Trophoblast cell (in vitro differentiated cells and primary cell): ENCODE results near the gene AP3S1.

Experiments
- DNase-seq, 2 donors: peaks; one replicate each; pipeline ENCODE4 v3.0.0-alpha.2; 2016
- H2AFZ ChIP-seq: 2 replicates; pipeline ENCODE4 v1.6.1; 2013; ENCODE audit warnings: low read length, moderate library complexity, mild to moderate bottlenecking; ENCODE audit not compliant: insufficient read depth, poor library complexity
- H2AK5ac ChIP-seq: 2 replicates; pipeline ENCODE4 v1.6.1; 2013; ENCODE audit warnings: mild to moderate bottlenecking, low read length
- H2BK120ac ChIP-seq: 2 replicates; pipeline ENCODE4 v1.6.1; 2013; ENCODE audit warnings: low read length, mild to moderate bottlenecking, moderate library complexity; ENCODE audit not compliant: insufficient read depth, poor library complexity
- H2BK12ac ChIP-seq: 2 replicates; pipeline ENCODE4 v1.6.1; 2013; ENCODE audit warnings: mild to moderate bottlenecking, low read length, moderate library complexity
- H2BK5ac ChIP-seq: 2 replicates; pipeline ENCODE4 v1.6.1; 2013; ENCODE audit warnings: low read length, low read depth, moderate library complexity, mild to moderate bottlenecking; ENCODE audit not compliant: poor library complexity
- H3K14ac ChIP-seq: 2 replicates; pipeline ENCODE4 v1.6.1; 2013; ENCODE audit warnings: mild to moderate bottlenecking, low read length
- H3K18ac ChIP-seq: 2 replicates; pipeline ENCODE4 v1.6.1; 2013; ENCODE audit warnings: mild to moderate bottlenecking, low read length
- H3K23ac ChIP-seq: 2 replicates; pipeline ENCODE4 v1.6.1; 2013; ENCODE audit warnings: low read length
- H3K27ac ChIP-seq: 2 replicates; pipeline ENCODE4 v1.5.1; 2013; ENCODE audit warnings: low read depth, mild to moderate bottlenecking, inconsistent platforms, low read length, moderate library complexity
- H3K27me3 ChIP-seq: 2 replicates; pipeline ENCODE4 v1.6.1; 2013; ENCODE audit warnings: inconsistent platforms, mild to moderate bottlenecking, low read length, moderate library complexity; ENCODE audit not compliant: insufficient read depth
- H3K36me3 ChIP-seq, 2 experiments: 1 replicate in 1 of 2; 2 replicates in 1 of 2; pipeline ENCODE4 v1.6.1; 2013; ENCODE audit warnings: low read length in 2 of 2, mild to moderate bottlenecking in 2 of 2, moderate library complexity in 1 of 2; ENCODE audit not compliant: insufficient read depth in 2 of 2, control insufficient read depth in 1 of 2
- H3K4ac ChIP-seq: 2 replicates; pipeline ENCODE4 v1.6.1; 2013; ENCODE audit warnings: low read depth, mild to moderate bottlenecking, low read length, moderate library complexity
- H3K4me1 ChIP-seq, 2 experiments: 1 replicate in 1 of 2; 2 replicates in 1 of 2; pipeline ENCODE4 v1.6.1; 2013; ENCODE audit warnings: low read length in 2 of 2, mild to moderate bottlenecking in 2 of 2, moderate library complexity in 1 of 2; ENCODE audit not compliant: insufficient read depth in 2 of 2, control insufficient read depth in 1 of 2
- H3K4me2 ChIP-seq: 2 replicates; pipeline ENCODE4 v1.6.1; 2013; ENCODE audit warnings: inconsistent platforms, mild to moderate bottlenecking, low read length, moderate library complexity
- H3K4me3 ChIP-seq: 2 replicates; pipeline ENCODE4 v1.5.1; 2013; ENCODE audit warnings: mild to moderate bottlenecking, low read depth, low read length, inconsistent platforms
- H3K79me1 ChIP-seq: one replicate; pipeline ENCODE4 v1.6.1; 2013; ENCODE audit warnings: low read length
- H3K79me2 ChIP-seq: 2 replicates; pipeline ENCODE4 v1.6.1; 2013; ENCODE audit warnings: low read length, mild to moderate bottlenecking; ENCODE audit not compliant: control insufficient read depth, insufficient read depth, poor library complexity
- H3K9ac ChIP-seq: 2 replicates; pipeline ENCODE4 v1.6.1; 2013; ENCODE audit warnings: mild to moderate bottlenecking, low read length
- H3K9me3 ChIP-seq: 2 replicates; pipeline ENCODE4 v1.6.1; 2013; ENCODE audit warnings: low read depth, mild to moderate bottlenecking, control low read depth, inconsistent platforms, low read length; ENCODE audit not compliant: insufficient read depth
- H4K12ac ChIP-seq: 2 replicates; pipeline ENCODE4 v1.6.1; 2013; ENCODE audit warnings: low read depth, mild to moderate bottlenecking, low read length, moderate library complexity
- H4K8ac ChIP-seq: 2 replicates; pipeline ENCODE4 v1.6.1; 2013; ENCODE audit warnings: low read depth, mild to moderate bottlenecking, low read length, moderate library complexity
- H4K91ac ChIP-seq: one replicate; pipeline ENCODE4 v1.6.1; 2013; ENCODE audit warnings: low read depth, mild to moderate bottlenecking, low read length, moderate library complexity
- WGBS: extraction: QIAGEN DNeasy Blood & Tissue Kit; methylation state at CpG from one replicate; pipeline ENCODE4 v1.1.7; 2013; ENCODE audit warnings: missing lambda C conversion rate; ENCODE audit not compliant: insufficient read length, insufficient coverage; ENCODE audit errors: extremely low coverage; 5-methylcytosine and 5-hydroxymethylcytosine counted together

Gene AP3S1

DNA sequence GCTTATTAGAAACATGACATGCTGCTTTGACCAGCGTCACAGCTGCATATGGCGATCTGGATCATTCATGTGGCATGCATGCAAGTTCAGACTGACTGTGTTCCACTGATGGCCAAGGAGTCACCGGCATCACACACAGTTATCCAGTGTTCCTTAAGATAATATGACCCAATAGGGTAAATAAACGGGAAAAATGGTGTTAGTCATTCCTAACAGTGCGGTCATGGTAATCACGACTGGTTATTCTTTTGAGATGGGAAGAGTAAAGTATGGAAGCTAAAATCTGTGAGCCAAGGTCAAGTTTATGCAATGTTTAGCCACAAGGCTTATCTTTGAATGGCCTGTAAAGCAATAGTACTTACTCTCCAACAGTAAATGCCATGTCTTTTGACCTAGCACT lies 91.3 kb downstream of the AP3S1 start:
- no CpG with 5 or more reads among the region's 6 CpGs for WGBS
- Histone ChIP-seq H2BK12ac (no peak overlapping the region), H3K4ac (no peak overlapping the region), H3K4me1 (no peaks in the 10 kb centered on the region), H3K79me2 (no peaks in the 10 kb centered on the region), H3K4me3 (no peak overlapping the region), H3K9me3 (no peaks in the 10 kb centered on the region), H4K12ac (no peak overlapping the region), H4K91ac (no peak overlapping the region), H3K18ac (no peak overlapping the region), H3K4me2 (no peak overlapping the region), H3K23ac (no peak overlapping the region), H3K14ac (no peak overlapping the region), H3K36me3 (no peaks in the 10 kb centered on the region), H2AFZ (no peak overlapping the region), H2BK5ac (no peak overlapping the region), H3K79me1 (peaks cover 1% of the 10 kb centered on the region), H2BK120ac (no peak overlapping the region), H3K27ac (no peak overlapping the region), H3K9ac (no peak overlapping the region), H4K8ac (no peak overlapping the region), H3K27me3 (no peaks in the 10 kb centered on the region), H2AK5ac (no peak overlapping the region)
- peak; percentile 67 to 73 for DNase-seq

DNA sequence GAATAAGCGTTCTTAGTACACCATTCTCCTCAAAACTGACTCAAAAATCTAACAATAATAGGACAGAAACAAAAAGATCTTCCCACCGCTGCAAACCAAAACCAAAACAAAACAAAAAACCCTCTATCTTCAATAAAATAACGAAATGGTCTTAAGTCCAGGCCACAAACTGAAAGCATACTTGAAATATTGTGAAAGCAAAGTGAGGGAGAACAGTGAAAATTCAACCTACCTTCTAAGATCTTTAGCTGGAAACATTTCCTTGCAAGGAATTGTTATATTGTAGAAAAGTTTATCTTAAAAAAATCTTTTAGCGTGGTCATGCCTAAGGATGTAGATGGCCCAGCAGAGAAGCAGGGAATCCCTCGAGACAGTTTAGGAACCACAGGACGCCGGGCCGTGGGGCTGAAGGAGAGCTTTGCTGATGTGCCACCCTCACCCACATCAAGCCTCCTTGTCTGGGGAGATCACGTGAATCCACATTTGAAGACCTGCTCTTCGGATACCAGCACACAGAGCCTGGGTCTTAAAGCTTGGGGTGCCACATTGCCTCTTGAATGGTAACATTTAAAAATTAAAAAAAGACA lies 92.7 kb downstream of the AP3S1 start:
- Histone ChIP-seq H4K12ac (no peak overlapping the region), H2AK5ac (no peak overlapping the region), H3K4me2 (no peak overlapping the region), H3K27ac (no peak overlapping the region), H2BK12ac (no peak overlapping the region), H4K91ac (no peak overlapping the region), H3K79me1 (peaks cover 1% of the 10 kb centered on the region), H4K8ac (no peak overlapping the region), H3K9me3 (no peaks in the 10 kb centered on the region), H3K79me2 (no peaks in the 10 kb centered on the region), H3K4ac (no peak overlapping the region), H3K18ac (no peak overlapping the region), H3K14ac (no peak overlapping the region), H3K4me1 (no peaks in the 10 kb centered on the region), H3K36me3 (no peaks in the 10 kb centered on the region), H3K23ac (no peak overlapping the region), H2BK5ac (no peak overlapping the region), H3K4me3 (no peak overlapping the region), H2AFZ (no peak overlapping the region), H2BK120ac (no peak overlapping the region), H3K9ac (no peak overlapping the region), H3K27me3 (no peaks in the 10 kb centered on the region)
- DNase-seq, result peak in 1 of 2 donors; percentile 8
- WGBS, result no CpG with 5 or more reads among the region's 10 CpGs

DNA sequence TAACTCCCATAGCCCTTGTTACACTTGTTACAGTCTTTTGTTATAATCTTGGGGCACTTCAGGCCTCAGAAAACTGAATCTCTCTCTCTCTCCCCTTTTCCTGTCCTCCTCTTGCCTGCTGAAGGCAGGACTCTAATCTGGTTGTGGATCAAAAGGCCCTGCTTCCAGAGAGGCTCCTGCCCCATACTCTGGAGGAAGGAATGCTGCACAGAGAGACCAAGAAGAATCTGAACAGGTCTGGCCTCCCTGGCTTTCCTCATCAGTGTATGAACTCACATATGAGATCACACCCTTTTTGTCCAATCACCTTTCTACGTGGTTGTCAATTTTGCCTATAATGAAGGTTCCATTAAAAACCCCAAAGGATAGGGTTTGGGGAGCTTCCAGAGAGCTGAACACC lies 94.3 kb downstream of the AP3S1 start:
- no peak overlapping the region for H4K12ac ChIP-seq
- peak; percentile 71 to 76 for DNase-seq
- no peaks in the 10 kb centered on the region for H3K9me3 ChIP-seq
- H3K79me1 ChIP-seq, result no peaks in the 10 kb centered on the region
- no peak overlapping the region for H3K9ac ChIP-seq
- no peaks in the 10 kb centered on the region for H3K4me1 ChIP-seq
- H3K36me3 ChIP-seq, result no peaks in the 10 kb centered on the region
- H2AFZ ChIP-seq, result no peak overlapping the region
- no peak overlapping the region for H3K4me3 ChIP-seq
- H3K18ac ChIP-seq, result no peak overlapping the region
- H3K4me2 ChIP-seq, result no peak overlapping the region
- H3K14ac ChIP-seq, result no peak overlapping the region
- no peak overlapping the region for H2BK12ac ChIP-seq
- H3K4ac ChIP-seq, result no peak overlapping the region
- WGBS, result no CpG with 5 or more reads among the region's 1 CpG
- H3K27ac ChIP-seq, result no peak overlapping the region
- H3K27me3 ChIP-seq, result no peaks in the 10 kb centered on the region
- H2BK5ac ChIP-seq, result no peak overlapping the region
- no peak overlapping the region for H4K8ac ChIP-seq
- H2BK120ac ChIP-seq, result no peak overlapping the region
- H3K23ac ChIP-seq, result no peak overlapping the region
- no peaks in the 10 kb centered on the region for H3K79me2 ChIP-seq
- H4K91ac ChIP-seq, result no peak overlapping the region
- no peak overlapping the region for H2AK5ac ChIP-seq

DNA sequence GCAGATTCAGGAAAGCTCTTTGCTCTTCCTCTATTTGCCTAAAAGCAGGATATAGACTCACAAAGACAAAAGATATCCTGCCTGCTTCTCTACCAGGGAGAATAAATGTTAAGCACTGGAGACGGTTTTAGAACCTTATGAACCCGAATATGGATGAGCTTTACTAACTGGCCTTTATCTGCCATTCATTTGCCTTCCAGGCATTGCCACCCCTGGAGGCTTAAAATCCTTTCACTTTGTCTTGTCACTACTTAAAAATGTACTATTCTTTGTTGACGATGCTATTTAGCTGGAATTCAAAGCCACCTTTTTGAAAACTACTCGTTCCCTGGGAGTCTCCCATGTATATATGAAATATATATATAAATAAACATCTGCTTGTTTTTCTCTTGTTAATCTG lies 97.3 kb downstream of the AP3S1 start:
- WGBS, result no CpG with 5 or more reads among the region's 4 CpGs
- H4K8ac ChIP-seq, result no peak overlapping the region
- no peak overlapping the region for H2BK5ac ChIP-seq
- no peak overlapping the region for H2BK120ac ChIP-seq
- no peak overlapping the region for H3K18ac ChIP-seq
- H4K12ac ChIP-seq, result no peak overlapping the region
- no peak overlapping the region for H4K91ac ChIP-seq
- H3K4me1 ChIP-seq, result no peaks in the 10 kb centered on the region
- H3K4ac ChIP-seq, result no peak overlapping the region
- no peak overlapping the region for H3K23ac ChIP-seq
- no peak overlapping the region for H3K27ac ChIP-seq
- DNase-seq, result peak; percentile 84 to 94
- no peak overlapping the region for H2BK12ac ChIP-seq
- H3K27me3 ChIP-seq, result no peaks in the 10 kb centered on the region
- H3K4me2 ChIP-seq, result no peak overlapping the region
- H3K36me3 ChIP-seq, result no peaks in the 10 kb centered on the region
- H3K9me3 ChIP-seq, result no peaks in the 10 kb centered on the region
- no peak overlapping the region for H3K14ac ChIP-seq
- no peak overlapping the region for H2AFZ ChIP-seq
- H3K79me1 ChIP-seq, result no peaks in the 10 kb centered on the region
- no peaks in the 10 kb centered on the region for H3K79me2 ChIP-seq
- H3K4me3 ChIP-seq, result no peak overlapping the region
- H2AK5ac ChIP-seq, result no peak overlapping the region
- H3K9ac ChIP-seq, result no peak overlapping the region
